ENCODE results near the gene COBLL1. TPM values are rescaled to one million over a fixed set of nuclear protein-coding genes. Genes with fewer than 3 reads are reported as not detected.

COBLL1 gene
- 0.56 and 4.3 TPM in 2 replicates for total RNA-seq

GRCh38 chr2:164841719-164842623 is at the start of gene COBLL1:
COBLL1 (minus strand) TSS chr2:164841823; CDS start chr2:164841196, 627 bp downstream.

Other genes with a start within 250 kb of the COBLL1 start
- 1.3 TPM in 1 of 2 replicates, not detected in the other for gene GRB14, start 220.3 kb downstream of the COBLL1 start, total RNA-seq
- gene SLC38A11, start 113.7 kb upstream of the COBLL1 start, total RNA-seq: not detected in 2 replicates

Measured in epithelial cell of alveolus of lung (primary cell).